MCF 10A (cell line): Measurements from ENCODE around the gene TAF3. TPM values are rescaled to one million over a fixed set of nuclear protein-coding genes. Genes with fewer than 3 reads are reported as not detected.

Experiments
- BruUV-seq: library from RNA; stranded (reverse); fragments of 400-500 nt; replicated peaks from 2 replicates; lab custom pipeline; 2021; lab: Mats Ljungman, UMichigan
- CTCF ChIA-PET: fragments of 300-600 bp; sonication (Branson Sonifier 250); formaldehyde crosslinking; extraction: SDS; loops from one replicate; lab custom pipeline; 2021; ENCODE audit warnings: antibody characterized with exemption, inconsistent platforms; lab: Yijun Ruan, JAX
- POLR2A ChIA-PET: fragments of 300-600, 350-650 bp; sonication (Branson Sonifier 250); formaldehyde crosslinking; extraction: SDS; loops from one replicate; lab custom pipeline; 2020; ENCODE audit warnings: antibody characterized with exemption, inconsistent platforms; lab: Yijun Ruan, JAX
- DNase-seq: peaks from one replicate; pipeline ENCODE4 v3.0.0-alpha.2; 2018; ENCODE audit not compliant: unreplicated experiment
- H3K27ac Mint-ChIP-seq: one replicate; pipeline ENCODE4 v1.8.0; 2022; ENCODE audit warnings: mild to moderate bottlenecking, low read depth, mixed read lengths; ENCODE audit not compliant: unreplicated experiment
- H3K27me3 Mint-ChIP-seq: one replicate; pipeline ENCODE4 v1.8.0; 2022; ENCODE audit warnings: mixed read lengths; ENCODE audit not compliant: insufficient read depth, unreplicated experiment
- H3K36me3 Mint-ChIP-seq: one replicate; pipeline ENCODE4 v1.8.0; 2022; ENCODE audit warnings: mild to moderate bottlenecking, moderate library complexity, mixed read lengths; ENCODE audit not compliant: insufficient read depth, unreplicated experiment
- H3K4me1 Mint-ChIP-seq: one replicate; pipeline ENCODE4 v1.8.0; 2022; ENCODE audit warnings: mixed read lengths; ENCODE audit not compliant: insufficient read depth, unreplicated experiment
- H3K4me3 Mint-ChIP-seq: one replicate; pipeline ENCODE4 v1.8.0; 2022; ENCODE audit warnings: mild to moderate bottlenecking, moderate library complexity, mixed read lengths; ENCODE audit not compliant: unreplicated experiment
- H3K9me3 Mint-ChIP-seq: one replicate; pipeline ENCODE4 v1.8.0; 2022; ENCODE audit warnings: mixed read lengths; ENCODE audit not compliant: unreplicated experiment
- CTCF ChIP-seq: fragments of 200-600 bp; IDR thresholded peaks from one replicate; pipeline ENCODE4 v1.8.0; 2022; ENCODE audit warnings: antibody characterized with exemption, mild to moderate bottlenecking; ENCODE audit not compliant: unreplicated experiment
- intact Hi-C: fragments of 100-400 bp; cut with micrococcal nuclease; formaldehyde crosslinking; loops from 2 replicates; pipeline ENCODE4 v1.14.1; 2022
- total RNA-seq: library from RNA; stranded (reverse); gene quantifications from 2 replicates; pipeline ENCODE4 v1.2.3, GENCODE V29; 2022

The TAF3 gene
- total RNA-seq, 1 experiment from 2014 or later, result 9.9 TPM

GRCh38 chr10:7829289-7829834, 11.1 kb downstream of the TAF3 start:
- no peaks in the 10 kb centered on the region for H3K27me3 Mint-ChIP-seq
- no peaks in the 10 kb centered on the region for H3K4me1 Mint-ChIP-seq
- H3K27ac Mint-ChIP-seq, result no peak overlapping the region
- intact Hi-C loops, result no loop called here
- ChIA-PET POLR2A (interaction anchor here (2.5 kb wide), 1 partner anchor 10 kb away, joined by 9 read pairs; the partner anchor contains the start of gene TAF3), CTCF (interaction anchor here (0.8 kb wide), 1 partner anchor 1361 kb away, joined by 3 read pairs; no protein-coding TSS in a partner anchor)
- TF ChIP-seq CTCF, result no peak
- no TSS peak for BruUV-seq
- H3K4me3 Mint-ChIP-seq, result no peak overlapping the region
- DNase-seq, result no peak
- H3K9me3 Mint-ChIP-seq, result no peaks in the 10 kb centered on the region
- H3K36me3 Mint-ChIP-seq, result peaks cover 44% of the 10 kb centered on the region

- intact Hi-C loops, result no loop called here
- Mint-ChIP-seq H3K27me3 (no peaks in the 10 kb centered on the region), H3K9me3 (no peaks in the 10 kb centered on the region), H3K36me3 (peaks cover 25% of the 10 kb centered on the region), H3K4me3 (no peak overlapping the region), H3K27ac (no peak overlapping the region), H3K4me1 (no peaks in the 10 kb centered on the region)
- ChIA-PET POLR2A (no interaction called here), CTCF (no interaction called here)
- TF ChIP-seq CTCF, result no peak
- BruUV-seq, result no TSS peak
- no peak for DNase-seq
Observed at GRCh38 chr10:7832060-7832459, 13.8 kb downstream of the TAF3 start.

GRCh38 chr10:7833210-7833609, 14.9 kb downstream of the TAF3 start:
- no peak overlapping the region for H3K4me3 Mint-ChIP-seq
- BruUV-seq, result no TSS peak
- no peaks in the 10 kb centered on the region for H3K9me3 Mint-ChIP-seq
- ChIA-PET CTCF (interaction anchor here (0.7 kb wide), 1 partner anchor 25 kb away, joined by 3 read pairs; no protein-coding TSS in a partner anchor), POLR2A (no interaction called here)
- H3K27ac Mint-ChIP-seq, result no peak overlapping the region
- intact Hi-C loops, result no loop called here
- H3K36me3 Mint-ChIP-seq, result peaks cover 16% of the 10 kb centered on the region
- no peak for TF ChIP-seq CTCF
- no peaks in the 10 kb centered on the region for H3K27me3 Mint-ChIP-seq
- H3K4me1 Mint-ChIP-seq, result no peaks in the 10 kb centered on the region
- DNase-seq, result no peak

GRCh38 chr10:7834262-7834661, 16.0 kb downstream of the TAF3 start:
- BruUV-seq, result no TSS peak
- TF ChIP-seq CTCF, result no peak
- H3K36me3 Mint-ChIP-seq, result peaks cover 16% of the 10 kb centered on the region
- intact Hi-C loops, result no loop called here
- no peaks in the 10 kb centered on the region for H3K4me1 Mint-ChIP-seq
- ChIA-PET POLR2A (interaction anchor here (1.1 kb wide), 1 partner anchor 21 kb away, joined by 3 read pairs; no protein-coding TSS in a partner anchor), CTCF (interaction anchor here (0.6 kb wide), 1 partner anchor 59 kb away, joined by 5 read pairs; no protein-coding TSS in a partner anchor)
- H3K4me3 Mint-ChIP-seq, result no peak overlapping the region
- no peak overlapping the region for H3K27ac Mint-ChIP-seq
- no peaks in the 10 kb centered on the region for H3K27me3 Mint-ChIP-seq
- DNase-seq, result no peak
- no peaks in the 10 kb centered on the region for H3K9me3 Mint-ChIP-seq
